Body of pancreas (tissue), 4 donors: ENCODE measurements around the gene PTPRN2.

Source experiments
- CTCF ChIP-seq, 7 experiments: fragments of 450-650 bp in 4 of 7; fragments of 200-600 bp in 3 of 7; sonication (generic) in 3 of 7; IDR thresholded peaks; one replicate each; pipeline ENCODE4 v1.5.1; 2016 to 2019; ENCODE audit warnings: antibody characterized with exemption in 7 of 7
- POLR2A ChIP-seq, 3 donors: fragments of 450-650 bp; IDR thresholded peaks; one replicate each; pipeline ENCODE4 v1.6.1; 2016; ENCODE audit warnings: antibody characterized with exemption in 3 of 3, mild to moderate bottlenecking in 2 of 3

GRCh38 chr7:157990226-157990880, 597.3 kb downstream of the PTPRN2 start:
- no peak for TF ChIP-seq CTCF (IDR thresholded peaks at IDR 0.05)
- no peak for TF ChIP-seq POLR2A (IDR thresholded peaks at IDR 0.05)
